ENCODE measurements around the gene TIMP3. TPM values are rescaled to one million over a fixed set of nuclear protein-coding genes. Genes with fewer than 3 reads are reported as not detected.
A peak's percentile ranks its signal among the peaks of the same experiment; 100 is the strongest.

The TIMP3 gene
- total RNA-seq, 2 donors from 2014 or later = not detected

DNA sequence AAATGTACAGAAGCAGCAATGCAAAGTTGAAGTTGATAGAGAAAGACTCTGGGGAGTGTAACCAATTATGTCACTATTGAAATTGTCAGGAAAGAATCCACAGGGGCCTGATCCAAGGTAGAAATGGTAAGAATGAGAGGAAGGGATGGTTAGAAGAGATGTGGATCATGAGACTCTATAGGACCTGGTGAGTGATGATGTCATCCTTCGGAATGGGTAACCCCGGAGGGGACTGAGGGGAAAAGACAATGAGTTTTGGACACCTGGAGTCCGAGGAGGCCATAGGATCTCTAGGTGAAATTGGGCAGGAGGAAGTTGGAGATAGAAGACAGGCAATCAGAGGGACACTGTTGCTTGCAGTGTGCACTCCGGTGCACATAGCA, 6.3 kb upstream of the TIMP3 start:
- no peaks in the 10 kb centered on the region for H3K9me3 Mint-ChIP-seq
- no peak overlapping the region for H3K27ac Mint-ChIP-seq
- peaks cover 31% of the 10 kb centered on the region for H3K27me3 Mint-ChIP-seq
- no peak overlapping the region for H3K4me3 Mint-ChIP-seq
- no peak for ATAC-seq (replicated peaks)
- H3K36me3 Mint-ChIP-seq (ENCODE audit: low read depth) = no peaks in the 10 kb centered on the region
- no peaks in the 10 kb centered on the region for H3K4me1 Mint-ChIP-seq

DNA sequence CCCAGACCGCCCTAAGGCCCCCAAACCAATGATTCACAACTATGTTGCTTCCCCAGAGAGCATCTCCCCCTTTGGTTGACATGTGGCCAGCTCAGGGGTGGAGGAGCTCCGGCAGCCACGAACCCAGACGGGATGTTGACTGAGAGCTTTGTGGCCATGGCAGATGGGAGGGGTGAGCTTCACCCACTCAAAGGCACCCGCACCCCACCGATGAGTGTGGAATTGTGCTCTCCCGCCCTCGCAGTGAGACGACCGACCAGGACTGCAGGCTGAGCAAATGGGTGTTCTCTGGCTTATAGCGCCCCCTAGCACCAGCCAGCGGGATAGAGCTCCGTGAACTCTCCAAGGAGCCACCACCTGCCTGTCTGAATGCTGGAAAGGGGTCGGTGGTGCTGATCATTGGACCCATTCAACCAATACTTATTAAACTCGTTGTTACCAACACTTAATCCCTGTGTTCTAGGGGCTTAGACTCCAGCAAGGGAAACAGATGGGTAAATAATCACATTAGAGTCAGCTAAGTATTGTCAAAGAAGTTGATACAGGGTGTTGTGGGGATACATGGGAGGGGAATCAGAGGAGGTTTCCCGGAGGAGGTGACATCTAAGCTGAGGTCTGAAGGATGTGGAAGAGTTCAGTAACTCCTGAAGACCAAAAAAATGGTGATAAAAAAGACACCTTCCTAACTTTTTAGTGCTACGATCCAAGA, 4.5 kb upstream of the TIMP3 start:
- H3K4me1 Mint-ChIP-seq = no peaks in the 10 kb centered on the region
- peaks cover 37% of the 10 kb centered on the region for H3K27me3 Mint-ChIP-seq
- no peak overlapping the region for H3K4me3 Mint-ChIP-seq
- H3K27ac Mint-ChIP-seq = no peak overlapping the region
- no peaks in the 10 kb centered on the region for H3K9me3 Mint-ChIP-seq
- no peaks in the 10 kb centered on the region for H3K36me3 Mint-ChIP-seq (ENCODE audit: low read depth)
- peak; percentile 75 for ATAC-seq (replicated peaks)

DNA sequence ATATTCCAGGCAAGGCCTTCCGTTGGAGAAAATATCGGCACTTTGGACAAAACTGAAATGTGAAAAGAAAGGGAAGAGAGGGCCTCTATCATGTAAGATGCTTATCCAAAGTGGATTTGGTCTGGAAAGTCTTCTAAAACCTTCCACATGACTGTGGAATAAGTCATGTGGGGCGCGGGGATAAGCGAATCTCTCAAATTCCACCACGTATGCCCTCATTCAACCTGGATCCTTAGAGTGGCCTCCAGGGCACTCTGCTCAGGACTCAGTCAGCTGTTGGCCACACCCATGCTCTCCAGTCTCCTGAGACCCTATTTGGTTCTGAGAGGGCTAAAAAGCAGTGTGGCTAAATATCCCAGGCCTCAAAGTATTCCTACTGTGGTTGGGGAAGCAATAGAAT, 2.0 kb upstream of the TIMP3 start:
- H3K4me1 Mint-ChIP-seq = no peaks in the 10 kb centered on the region
- peaks cover 54% of the 10 kb centered on the region for H3K27me3 Mint-ChIP-seq
- no peaks in the 10 kb centered on the region for H3K36me3 Mint-ChIP-seq (ENCODE audit: low read depth)
- no peaks in the 10 kb centered on the region for H3K9me3 Mint-ChIP-seq
- no peak for ATAC-seq (replicated peaks)
- H3K4me3 Mint-ChIP-seq = no peak overlapping the region
- H3K27ac Mint-ChIP-seq = no peak overlapping the region

DNA sequence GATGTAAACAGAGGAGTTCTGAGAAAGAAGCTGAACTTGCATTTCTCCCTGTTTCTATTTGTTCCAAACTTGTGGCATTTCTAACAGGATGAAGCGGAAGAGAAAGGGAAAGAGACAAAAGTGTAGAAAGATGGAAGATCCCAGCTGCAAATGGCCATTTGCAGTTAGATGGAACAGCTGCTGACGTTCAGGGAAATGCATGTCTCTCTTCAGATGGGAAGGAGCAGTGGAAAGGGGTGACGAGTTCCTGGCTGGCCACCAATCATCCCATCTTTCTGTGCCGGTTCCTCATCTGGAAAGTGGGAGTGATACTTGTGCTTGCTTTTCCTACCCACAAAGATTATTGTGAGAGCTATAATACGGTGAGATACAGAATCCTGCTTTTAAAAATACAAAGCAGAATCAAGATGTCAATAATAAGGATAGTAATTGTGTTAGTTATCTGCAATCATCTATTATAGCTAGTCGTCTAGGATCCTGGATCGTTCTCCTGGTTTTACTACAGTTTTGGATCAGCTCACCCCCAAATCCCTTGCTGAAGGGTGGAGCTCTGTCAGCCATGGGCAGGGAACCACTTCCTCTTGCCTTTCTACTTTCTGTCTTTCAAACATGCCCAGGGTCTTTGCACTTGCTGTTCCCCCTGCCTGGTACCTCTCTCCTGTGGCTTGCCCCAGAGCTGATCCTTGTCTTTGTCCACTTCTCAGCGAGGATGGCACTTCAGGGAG, 1.2 kb upstream of the TIMP3 start:
- no peaks in the 10 kb centered on the region for H3K9me3 Mint-ChIP-seq
- ATAC-seq (replicated peaks) = no peak
- H3K4me3 Mint-ChIP-seq = no peak overlapping the region
- H3K27ac Mint-ChIP-seq = no peak overlapping the region
- H3K27me3 Mint-ChIP-seq = peaks cover 58% of the 10 kb centered on the region
- H3K4me1 Mint-ChIP-seq = no peaks in the 10 kb centered on the region
- no peaks in the 10 kb centered on the region for H3K36me3 Mint-ChIP-seq (ENCODE audit: low read depth)

DNA sequence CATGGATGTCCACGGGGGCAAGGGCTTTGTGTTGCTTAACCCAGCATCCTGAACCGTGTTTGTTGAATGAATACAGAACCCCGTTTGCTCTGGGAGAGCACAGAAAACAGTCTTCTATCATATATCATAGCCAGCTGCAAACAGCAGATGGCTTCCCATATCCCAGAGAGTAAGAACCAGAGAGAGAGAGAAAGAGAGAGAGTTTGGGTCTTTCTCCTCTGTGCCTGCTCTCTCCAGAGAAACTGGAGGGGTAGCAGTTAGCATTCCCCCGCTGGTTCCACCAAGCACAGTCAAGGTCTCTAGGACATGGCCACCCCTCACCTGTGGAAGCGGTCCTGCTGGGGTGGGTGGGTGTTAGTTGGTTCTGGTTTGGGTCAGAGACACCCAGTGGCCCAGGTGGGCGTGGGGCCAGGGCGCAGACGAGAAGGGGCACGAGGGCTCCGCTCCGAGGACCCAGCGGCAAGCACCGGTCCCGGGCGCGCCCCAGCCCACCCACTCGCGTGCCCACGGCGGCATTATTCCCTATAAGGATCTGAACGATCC, 440 bp upstream of the TIMP3 start:
- Mint-ChIP-seq H3K9me3 (no peaks in the 10 kb centered on the region), H3K27me3 (peaks cover 64% of the 10 kb centered on the region), H3K4me1 (no peaks in the 10 kb centered on the region), H3K27ac (no peak overlapping the region), H3K4me3 (no peak overlapping the region), H3K36me3 (ENCODE audit: low read depth) (no peaks in the 10 kb centered on the region)
- no peak for ATAC-seq (replicated peaks)

DNA sequence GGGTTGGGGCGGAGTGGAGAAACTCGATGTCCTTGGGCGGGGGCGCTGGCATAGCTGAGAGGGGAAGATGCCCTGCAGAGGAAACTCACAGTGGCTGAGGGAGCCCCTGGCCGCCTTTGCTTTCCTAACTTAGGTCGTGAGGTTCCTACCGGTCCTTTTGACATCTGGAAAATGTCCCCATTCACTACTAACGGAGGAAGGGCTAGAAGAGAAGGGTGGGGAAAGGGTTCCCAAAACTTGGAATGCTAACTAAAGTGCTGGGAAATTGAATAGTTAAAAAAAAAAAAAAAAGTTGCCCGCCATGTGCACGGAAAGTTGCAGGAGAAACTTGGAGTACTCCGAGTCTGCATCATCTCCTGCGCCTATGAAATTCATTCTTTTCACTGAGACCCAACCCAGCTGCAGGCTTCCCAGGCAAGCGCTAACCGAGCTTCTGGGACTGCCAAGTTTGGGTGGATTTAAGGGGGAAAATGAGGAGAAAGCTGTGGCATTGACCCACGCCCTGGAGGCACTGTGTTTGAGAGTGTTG, 796 bp downstream of the TIMP3 start:
- Mint-ChIP-seq H3K27ac (no peak overlapping the region), H3K27me3 (peaks cover 67% of the 10 kb centered on the region), H3K4me3 (no peak overlapping the region), H3K36me3 (ENCODE audit: low read depth) (no peaks in the 10 kb centered on the region), H3K9me3 (no peaks in the 10 kb centered on the region), H3K4me1 (no peaks in the 10 kb centered on the region)
- no peak for ATAC-seq (replicated peaks)

DNA sequence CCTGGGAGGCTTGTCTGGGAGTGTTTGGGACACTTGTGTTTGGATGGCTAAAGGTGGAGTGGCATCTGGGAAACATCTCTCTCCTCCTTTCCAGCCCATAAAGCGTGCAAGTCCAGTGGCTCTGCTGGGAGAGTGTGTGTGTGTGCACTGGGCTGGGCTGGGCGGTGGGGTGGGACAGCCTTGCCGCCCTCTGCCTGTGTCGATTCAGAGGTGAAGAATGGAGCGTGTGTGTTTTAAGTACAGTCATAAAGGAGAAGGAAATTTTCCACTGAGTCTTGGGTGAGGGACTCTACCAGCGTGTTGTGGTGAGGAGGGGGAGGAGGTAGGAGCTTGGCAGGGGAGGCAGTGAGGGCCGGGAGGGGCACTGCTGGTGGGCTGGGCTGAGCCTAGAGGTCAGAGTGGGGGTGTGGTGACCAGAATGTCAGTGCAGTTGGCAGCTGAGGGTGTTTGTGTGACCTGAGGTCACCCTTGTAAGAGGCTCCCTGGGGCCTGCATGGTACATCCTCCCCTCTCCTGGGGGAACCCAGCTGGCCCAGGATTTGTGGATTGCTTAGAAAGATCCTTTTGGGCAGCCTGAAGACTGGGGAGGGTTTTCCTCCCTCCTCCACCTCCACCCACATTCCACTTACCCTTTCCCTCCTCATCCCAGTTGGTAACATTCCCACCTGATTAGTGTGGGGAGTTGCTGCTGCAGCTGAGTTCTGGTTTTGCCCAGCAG, 1.7 kb downstream of the TIMP3 start:
- Mint-ChIP-seq H3K36me3 (ENCODE audit: low read depth) (no peaks in the 10 kb centered on the region), H3K4me1 (no peaks in the 10 kb centered on the region), H3K27me3 (peaks cover 66% of the 10 kb centered on the region), H3K27ac (no peak overlapping the region), H3K4me3 (no peak overlapping the region), H3K9me3 (no peaks in the 10 kb centered on the region)
- ATAC-seq (replicated peaks) = no peak

DNA sequence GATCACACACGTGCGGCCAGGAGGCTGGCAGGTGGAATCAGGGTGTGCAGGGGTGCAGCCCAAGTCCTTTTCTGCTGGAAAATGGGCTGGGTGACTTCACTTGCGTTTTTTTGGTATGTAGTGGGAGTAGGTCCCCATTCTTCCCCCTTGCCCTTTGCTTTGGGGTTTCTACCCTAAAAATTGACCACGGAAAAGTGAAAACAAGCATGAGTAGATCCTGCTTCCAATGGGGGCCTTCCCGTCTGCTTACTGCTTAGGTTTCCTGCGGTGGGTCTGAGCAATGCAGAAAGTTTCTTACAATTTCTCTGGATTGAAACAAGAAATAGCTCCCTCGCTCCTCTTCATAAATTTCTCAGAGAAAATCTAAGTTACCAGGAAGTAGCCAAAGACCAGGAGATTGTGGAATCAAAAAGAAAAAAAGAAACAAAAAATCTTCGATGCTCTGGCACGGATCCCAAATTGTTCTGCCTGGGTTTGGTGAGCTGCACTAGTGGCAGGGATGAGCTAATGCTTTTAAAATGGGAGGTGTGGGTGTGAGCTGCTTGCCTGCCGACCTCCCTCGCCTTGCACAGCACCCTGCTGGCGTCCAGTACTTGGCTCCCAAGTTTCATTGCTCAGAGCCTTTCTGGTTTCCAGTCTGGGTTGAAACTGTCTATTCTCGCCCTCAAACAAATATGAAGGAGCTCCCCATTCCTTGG, 2.4 kb downstream of the TIMP3 start:
- no peak overlapping the region for H3K4me3 Mint-ChIP-seq
- no peak for ATAC-seq (replicated peaks)
- no peaks in the 10 kb centered on the region for H3K36me3 Mint-ChIP-seq (ENCODE audit: low read depth)
- H3K9me3 Mint-ChIP-seq = no peaks in the 10 kb centered on the region
- H3K27me3 Mint-ChIP-seq = peaks cover 68% of the 10 kb centered on the region
- H3K4me1 Mint-ChIP-seq = no peaks in the 10 kb centered on the region
- H3K27ac Mint-ChIP-seq = no peak overlapping the region

DNA sequence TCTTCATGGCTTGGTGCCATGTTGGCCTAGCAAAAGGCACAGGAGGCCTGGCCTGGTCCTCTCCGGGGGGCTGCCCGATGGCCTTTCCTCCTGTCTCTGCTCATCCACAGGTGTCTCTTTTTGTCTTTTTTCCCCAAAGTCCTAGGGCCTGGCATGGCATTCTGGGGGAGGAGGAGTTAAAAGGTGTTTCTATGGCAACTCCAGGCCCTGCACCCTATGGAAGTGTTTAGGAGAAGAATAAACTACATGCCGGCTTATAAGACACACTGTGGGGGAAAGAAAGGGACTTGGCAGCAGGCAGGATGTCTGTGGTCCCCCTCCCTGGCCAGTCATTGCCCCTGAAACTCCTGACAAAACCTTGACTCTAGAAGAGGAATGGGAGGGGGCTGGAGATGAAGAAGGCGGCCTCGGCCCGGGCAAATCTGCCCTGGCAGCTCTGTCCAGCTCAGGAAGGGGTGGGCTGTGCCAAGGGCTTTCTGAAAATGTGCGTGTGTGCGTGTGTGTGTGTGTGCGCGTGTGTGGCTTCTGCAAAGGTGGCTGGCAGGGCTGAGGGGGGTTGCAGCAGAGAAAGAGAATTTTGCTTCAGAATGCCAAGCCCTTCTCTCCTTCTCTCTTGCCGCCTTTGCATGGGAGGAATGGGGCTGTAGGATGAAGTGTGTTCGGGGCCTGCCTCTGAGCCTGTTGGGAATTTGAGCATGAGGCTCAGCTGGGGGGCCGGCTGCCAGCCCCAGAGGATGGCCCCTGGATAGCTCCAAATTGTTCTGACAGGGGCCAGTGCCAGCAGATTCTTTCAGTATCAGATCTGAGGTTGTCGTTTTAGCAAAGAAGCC, 3.2 kb downstream of the TIMP3 start:
- Mint-ChIP-seq H3K27ac (no peak overlapping the region), H3K27me3 (peaks cover 60% of the 10 kb centered on the region), H3K9me3 (no peaks in the 10 kb centered on the region), H3K4me1 (no peaks in the 10 kb centered on the region), H3K4me3 (no peak overlapping the region), H3K36me3 (ENCODE audit: low read depth) (no peaks in the 10 kb centered on the region)
- no peak for ATAC-seq (replicated peaks)

DNA sequence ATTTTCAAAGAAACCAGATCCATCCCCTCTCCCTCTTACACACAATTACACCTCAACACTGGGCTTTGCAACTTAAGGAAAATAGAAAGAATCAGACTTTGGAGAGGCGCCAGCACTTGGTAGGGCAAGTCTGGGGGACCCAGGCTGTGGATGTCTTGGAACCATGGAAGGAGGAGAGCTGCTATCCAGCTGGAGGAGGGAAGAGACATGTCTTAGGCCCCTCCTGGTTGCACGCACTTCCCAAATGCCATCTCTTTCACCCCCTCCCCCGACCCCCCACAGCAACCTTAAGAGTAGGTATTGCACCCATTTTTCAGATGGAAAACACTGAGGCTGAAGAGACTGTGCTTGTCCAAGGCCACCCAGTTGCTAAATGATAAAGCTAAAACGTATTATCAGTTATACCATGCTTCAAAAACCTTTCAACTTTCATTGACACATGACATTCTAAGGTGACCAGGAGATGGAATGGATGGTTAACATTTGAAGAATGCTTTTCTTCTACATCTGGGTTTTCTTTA, 3.9 kb downstream of the TIMP3 start:
- ATAC-seq (replicated peaks) = no peak
- Mint-ChIP-seq H3K36me3 (ENCODE audit: low read depth) (no peaks in the 10 kb centered on the region), H3K27me3 (peaks cover 57% of the 10 kb centered on the region), H3K4me1 (no peaks in the 10 kb centered on the region), H3K27ac (no peak overlapping the region), H3K9me3 (no peaks in the 10 kb centered on the region), H3K4me3 (no peak overlapping the region)

DNA sequence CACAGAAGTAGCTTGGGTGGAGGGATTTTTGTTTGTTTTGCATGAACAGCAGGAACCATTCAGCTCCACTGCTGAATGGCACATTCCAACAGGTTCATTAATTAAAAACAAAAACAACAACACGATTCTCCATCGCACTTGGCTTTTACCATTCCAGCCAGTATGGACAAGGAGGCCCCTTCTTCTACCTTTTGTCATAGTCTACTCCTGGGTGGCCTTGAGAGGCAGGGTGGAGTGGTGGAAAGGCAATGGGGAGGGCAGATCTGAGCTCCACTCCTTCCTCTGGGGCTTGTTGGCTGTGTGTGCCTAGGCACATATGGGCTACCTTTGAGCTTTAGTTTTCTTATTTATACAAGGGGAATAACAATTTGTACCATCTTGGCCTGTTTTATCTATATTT, 4.8 kb downstream of the TIMP3 start:
- peaks cover 57% of the 10 kb centered on the region for H3K27me3 Mint-ChIP-seq
- no peak overlapping the region for H3K4me3 Mint-ChIP-seq
- ATAC-seq (replicated peaks) = no peak
- no peak overlapping the region for H3K27ac Mint-ChIP-seq
- H3K9me3 Mint-ChIP-seq = no peaks in the 10 kb centered on the region
- no peaks in the 10 kb centered on the region for H3K4me1 Mint-ChIP-seq
- no peaks in the 10 kb centered on the region for H3K36me3 Mint-ChIP-seq (ENCODE audit: low read depth)

DNA sequence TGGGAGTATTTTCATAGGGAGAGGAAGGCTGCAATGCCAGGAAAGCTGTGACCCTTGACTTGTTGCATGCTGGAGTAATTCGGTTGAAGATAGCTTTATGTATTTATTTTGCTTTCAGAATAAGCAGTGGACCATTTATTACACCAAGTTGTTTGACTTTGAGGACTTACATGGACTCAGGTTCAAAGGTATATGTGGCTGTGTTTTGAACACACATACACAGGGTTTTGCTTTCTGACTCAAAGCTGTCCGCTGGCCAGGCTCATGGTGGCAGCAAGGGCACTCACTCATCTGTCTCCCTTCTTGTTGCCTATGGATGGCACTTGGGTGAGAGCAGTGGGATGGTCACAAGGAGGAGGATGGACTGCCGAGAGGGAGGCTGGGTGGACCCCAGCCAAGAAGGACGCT, 6.5 kb downstream of the TIMP3 start:
- no peaks in the 10 kb centered on the region for H3K9me3 Mint-ChIP-seq
- peaks cover 60% of the 10 kb centered on the region for H3K27me3 Mint-ChIP-seq
- no peak overlapping the region for H3K4me3 Mint-ChIP-seq
- H3K4me1 Mint-ChIP-seq = no peaks in the 10 kb centered on the region
- no peak overlapping the region for H3K27ac Mint-ChIP-seq
- no peaks in the 10 kb centered on the region for H3K36me3 Mint-ChIP-seq (ENCODE audit: low read depth)
- no peak for ATAC-seq (replicated peaks)

DNA sequence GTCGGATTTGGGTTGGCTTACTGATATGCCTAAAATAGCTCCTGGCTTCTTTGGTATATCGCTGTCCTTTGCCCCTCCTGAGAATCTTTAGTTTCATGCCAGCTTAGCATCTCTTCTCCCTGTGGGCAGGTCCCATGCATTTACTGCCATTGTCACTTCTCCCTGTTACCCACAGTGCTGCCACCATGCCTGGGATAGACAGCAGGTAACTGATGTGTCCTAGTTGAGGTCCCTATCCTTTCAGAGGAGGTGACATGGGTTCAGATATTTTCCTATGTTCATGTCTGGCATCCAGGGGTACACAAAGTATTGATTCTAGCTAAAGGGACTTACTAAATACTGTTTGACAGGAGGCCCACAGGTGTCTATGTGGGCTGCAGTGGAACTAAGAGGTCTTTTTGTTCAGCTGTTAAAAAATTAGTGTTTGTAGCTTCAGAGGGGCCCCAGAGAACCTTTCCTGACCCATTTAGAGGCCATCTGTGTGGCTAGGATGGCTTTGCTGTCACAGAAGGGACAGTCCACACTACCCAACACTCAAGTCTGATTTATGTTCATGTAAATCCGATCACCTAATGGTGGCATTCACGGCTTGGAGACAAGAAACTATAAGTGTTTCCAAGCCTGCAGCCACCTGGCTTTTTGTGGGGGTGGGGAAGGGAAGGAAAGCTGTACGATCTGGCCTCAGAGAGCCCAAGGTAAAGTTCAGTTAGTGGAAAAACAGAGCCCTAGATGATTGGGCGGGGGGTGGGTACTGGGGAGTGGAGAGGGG, 8.5 kb downstream of the TIMP3 start:
- peaks cover 47% of the 10 kb centered on the region for H3K27me3 Mint-ChIP-seq
- no peak for ATAC-seq (replicated peaks)
- H3K4me1 Mint-ChIP-seq = no peaks in the 10 kb centered on the region
- no peak overlapping the region for H3K4me3 Mint-ChIP-seq
- no peak overlapping the region for H3K27ac Mint-ChIP-seq
- H3K9me3 Mint-ChIP-seq = no peaks in the 10 kb centered on the region
- H3K36me3 Mint-ChIP-seq (ENCODE audit: low read depth) = no peaks in the 10 kb centered on the region
